Prostate gland (tissue), 2 donors: ENCODE measurements around the gene STK11. TPM values are rescaled to one million over a fixed set of nuclear protein-coding genes. Genes with fewer than 3 reads are reported as not detected.

Experiments used
- DNase-seq: peaks from one replicate; pipeline ENCODE4 v3.0.0-alpha.2; 2019; ENCODE audit warnings: low spot score
- H3K27ac ChIP-seq, 2 donors: fragments of 200-600 bp; sonication (generic); 2 replicates each; pipeline ENCODE4 v1.5.1; 2017 to 2019
- H3K27me3 ChIP-seq: fragments of 200-600 bp; sonication (generic); replicated peaks from 2 replicates; pipeline ENCODE4 v1.5.1; 2019; ENCODE audit not compliant: insufficient read depth
- H3K36me3 ChIP-seq, 2 donors: fragments of 200-600 bp; sonication (generic); 1 replicate in 1 of 2; 2 replicates in 1 of 2; pipeline versions ENCODE4 v1.5.1 to v1.8.1; 2017 to 2019
- H3K4me1 ChIP-seq: fragments of 200-600 bp; sonication (generic); replicated peaks from 2 replicates; pipeline ENCODE4 v1.5.1; 2019
- H3K4me3 ChIP-seq, 2 donors: fragments of 200-600 bp; sonication (generic); 2 replicates each; pipeline ENCODE4 v1.5.1; 2017 to 2019
- H3K9me3 ChIP-seq: fragments of 200-600 bp; sonication (generic); 2 replicates; pipeline ENCODE4 v1.5.1; 2017
- POLR2A ChIP-seq: fragments of 450-650 bp; IDR thresholded peaks from one replicate; pipeline ENCODE4 v1.6.1; 2016; ENCODE audit warnings: antibody characterized with exemption, mild to moderate bottlenecking
- POLR2AphosphoS5 ChIP-seq: sonication (generic); formaldehyde crosslinking; IDR thresholded peaks from one replicate; pipeline ENCODE4 v1.6.1; 2017; ENCODE audit warnings: antibody characterized with exemption
- WGBS: methylation state at CpG from one replicate; pipeline ENCODE4 v1.1.5; 2018; 5-methylcytosine and 5-hydroxymethylcytosine counted together
- intact Hi-C: fragments of 100-400 bp; cut with DNase I; formaldehyde crosslinking; loops from one replicate; pipeline ENCODE4 v1.14.2; 2022
- total RNA-seq, 2 donors: library from RNA; depleted of rRNA; stranded (reverse); fragments of >200 nt; gene quantifications; one replicate each; pipeline ENCODE4 v1.1.0, GENCODE V29; 2016
- TF ChIP-seq, protein P1 (sequence below), 4 experiments: fragments of 200-600 bp in 2 of 4; fragments of 450-650 bp in 2 of 4; sonication (generic) in 2 of 4; IDR thresholded peaks; 1 replicate in 3 of 4; 2 replicates in 1 of 4; pipeline ENCODE4 v1.5.1; 2016 to 2019; ENCODE audit warnings: antibody characterized with exemption in 4 of 4, mild to moderate bottlenecking in 2 of 4, moderate library complexity in 2 of 4

The STK11 gene
- total RNA-seq, 2 donors from 2014 or later: 75.1 to 157 TPM

DNA sequence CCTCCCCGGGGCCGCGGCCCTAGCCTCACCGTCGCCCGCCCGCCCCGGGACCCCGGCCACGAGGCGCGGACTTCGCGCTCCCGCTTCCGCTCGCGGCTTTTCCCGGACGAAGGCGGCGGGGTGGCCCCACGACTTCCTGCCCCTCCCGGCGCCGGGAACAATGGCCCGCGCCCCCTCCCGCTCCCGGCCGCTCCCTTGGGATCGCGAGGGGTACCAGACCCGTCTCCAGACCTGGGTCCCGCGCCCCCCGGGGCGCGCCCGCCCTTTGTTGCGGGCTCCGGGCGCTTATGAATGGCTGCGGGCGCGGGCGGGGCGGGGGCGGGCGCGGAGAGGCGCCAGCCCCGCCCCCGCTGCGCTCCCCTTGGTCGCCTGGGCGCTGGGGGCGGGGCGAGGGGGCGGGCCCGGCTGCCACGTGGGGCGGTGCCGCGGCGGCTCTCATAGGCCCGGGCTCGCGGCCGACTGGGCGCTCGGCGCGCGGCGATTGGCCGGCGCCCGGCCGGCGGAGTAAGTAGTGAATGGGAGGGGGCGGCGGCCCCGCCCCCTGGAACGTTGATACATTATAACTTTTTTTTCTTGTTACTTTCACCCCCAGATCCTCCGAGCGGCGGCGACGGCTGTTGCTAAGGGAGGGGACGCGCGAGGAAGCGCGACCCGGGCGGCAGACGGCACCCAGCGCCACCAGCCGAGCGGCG, 43.9 kb downstream of the STK11 start:
- peak; percentile 96 for DNase-seq
- Histone ChIP-seq H3K27me3 (no peaks in the 10 kb centered on the region), H3K9me3 (no peaks in the 10 kb centered on the region), H3K4me3 (peak overlapping the region; percentile 87 to 95), H3K4me1 (peaks cover 42% of the 10 kb centered on the region), H3K27ac (peak overlapping the region; percentile 100), H3K36me3 (peaks cover 3 to 6% of the 10 kb centered on the region in 2 donors)
- WGBS: under 1% methylated on average over 43 of the region's 102 CpGs
- TF ChIP-seq, protein P1, sequence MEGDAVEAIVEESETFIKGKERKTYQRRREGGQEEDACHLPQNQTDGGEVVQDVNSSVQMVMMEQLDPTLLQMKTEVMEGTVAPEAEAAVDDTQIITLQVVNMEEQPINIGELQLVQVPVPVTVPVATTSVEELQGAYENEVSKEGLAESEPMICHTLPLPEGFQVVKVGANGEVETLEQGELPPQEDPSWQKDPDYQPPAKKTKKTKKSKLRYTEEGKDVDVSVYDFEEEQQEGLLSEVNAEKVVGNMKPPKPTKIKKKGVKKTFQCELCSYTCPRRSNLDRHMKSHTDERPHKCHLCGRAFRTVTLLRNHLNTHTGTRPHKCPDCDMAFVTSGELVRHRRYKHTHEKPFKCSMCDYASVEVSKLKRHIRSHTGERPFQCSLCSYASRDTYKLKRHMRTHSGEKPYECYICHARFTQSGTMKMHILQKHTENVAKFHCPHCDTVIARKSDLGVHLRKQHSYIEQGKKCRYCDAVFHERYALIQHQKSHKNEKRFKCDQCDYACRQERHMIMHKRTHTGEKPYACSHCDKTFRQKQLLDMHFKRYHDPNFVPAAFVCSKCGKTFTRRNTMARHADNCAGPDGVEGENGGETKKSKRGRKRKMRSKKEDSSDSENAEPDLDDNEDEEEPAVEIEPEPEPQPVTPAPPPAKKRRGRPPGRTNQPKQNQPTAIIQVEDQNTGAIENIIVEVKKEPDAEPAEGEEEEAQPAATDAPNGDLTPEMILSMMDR (IDR thresholded peaks at IDR 0.05): peak in 1 of 4 experiments; percentile 26
- TF ChIP-seq POLR2AphosphoS5 (peak; percentile 85), POLR2A (peak; percentile 92)
- intact Hi-C loops: loop anchor here (10.0 kb wide), 1 partner anchor 215 kb away; no protein-coding TSS in a partner anchor

DNA sequence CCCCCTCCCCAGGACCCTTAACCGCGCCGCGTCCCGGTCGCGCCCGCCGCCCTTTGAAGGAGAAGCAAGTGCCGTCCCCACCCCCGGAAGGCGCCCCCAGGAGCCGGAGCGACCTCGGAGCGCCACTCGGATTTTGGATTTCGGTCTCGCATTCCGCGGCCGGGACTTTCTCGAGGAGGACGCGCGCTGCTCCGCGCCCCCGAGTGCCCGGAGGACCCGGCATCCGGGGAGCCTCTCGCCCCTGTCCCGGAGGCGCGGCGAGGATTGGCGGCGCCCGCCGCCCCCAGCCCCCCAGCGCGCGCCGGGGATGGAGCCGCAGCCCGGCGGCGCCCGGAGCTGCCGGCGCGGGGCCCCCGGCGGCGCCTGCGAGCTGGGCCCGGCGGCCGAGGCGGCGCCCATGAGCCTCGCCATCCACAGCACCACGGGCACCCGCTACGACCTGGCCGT, 44.4 kb downstream of the STK11 start:
- H3K36me3 ChIP-seq: peaks cover 6 to 11% of the 10 kb centered on the region in 2 donors
- intact Hi-C loops: loop anchor here (10.0 kb wide), 1 partner anchor 215 kb away; no protein-coding TSS in a partner anchor
- H3K4me1 ChIP-seq: peaks cover 43% of the 10 kb centered on the region
- no peak for TF ChIP-seq POLR2AphosphoS5
- no peak for TF ChIP-seq POLR2A
- TF ChIP-seq, protein P1 (IDR thresholded peaks at IDR 0.05): peak in 2 of 4 experiments; percentile 19 to 20
- H3K9me3 ChIP-seq: no peaks in the 10 kb centered on the region
- WGBS: under 1% methylated on average over 34 of the region's 67 CpGs
- H3K4me3 ChIP-seq: peak overlapping the region; percentile 87 to 95
- no peak for DNase-seq
- peak overlapping the region; percentile 97 to 100 for H3K27ac ChIP-seq
- H3K27me3 ChIP-seq: no peaks in the 10 kb centered on the region

DNA sequence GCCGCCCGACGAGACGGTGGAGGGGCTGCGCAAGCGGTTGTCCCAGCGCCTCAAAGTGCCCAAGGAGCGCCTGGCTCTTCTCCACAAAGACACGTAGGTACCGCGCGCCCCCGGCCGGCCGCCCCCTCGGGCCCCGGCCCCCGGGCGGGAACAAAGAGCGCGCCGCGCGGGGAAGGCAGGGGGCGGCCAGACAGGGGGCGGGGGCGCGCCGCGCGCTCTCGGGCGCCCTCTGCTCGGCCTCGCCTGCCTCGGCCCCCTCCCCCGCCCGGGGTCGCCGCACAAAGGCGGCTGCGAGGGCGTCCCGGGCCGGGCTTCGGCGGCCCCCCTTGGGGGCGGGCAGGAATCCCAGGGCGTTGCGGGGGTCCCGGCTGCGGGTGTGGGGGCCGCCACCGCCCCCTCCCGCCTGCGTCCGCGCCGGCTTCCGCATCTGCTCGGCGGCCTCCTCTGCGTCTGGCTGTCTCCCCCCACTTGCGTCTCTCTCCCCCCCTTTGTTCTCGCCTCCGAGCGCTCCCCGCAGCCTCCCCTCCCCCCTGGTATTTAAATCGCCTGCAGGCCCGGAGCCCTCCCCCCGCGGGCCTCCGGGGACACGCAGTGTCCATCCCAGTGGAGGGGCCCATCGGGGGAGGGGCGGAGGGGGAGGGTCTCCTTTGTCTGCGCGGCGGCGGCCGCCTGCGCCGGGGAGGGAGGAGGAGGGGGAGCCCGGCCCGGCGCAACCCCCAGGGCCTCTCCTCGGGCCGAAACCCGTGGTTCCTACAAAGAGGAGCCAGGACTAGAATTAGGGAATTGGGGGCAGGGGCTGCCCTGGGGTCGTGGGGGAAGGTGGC, 45.1 kb downstream of the STK11 start:
- Histone ChIP-seq H3K9me3 (no peaks in the 10 kb centered on the region), H3K27ac (peak overlapping the region; percentile 97 to 100), H3K4me3 (peak overlapping the region; percentile 87 to 95), H3K36me3 (peaks cover 11 to 18% of the 10 kb centered on the region in 2 donors), H3K4me1 (peaks cover 40% of the 10 kb centered on the region), H3K27me3 (no peaks in the 10 kb centered on the region)
- DNase-seq: peak; percentile 59
- no peak for TF ChIP-seq POLR2AphosphoS5
- TF ChIP-seq, protein P1 (IDR thresholded peaks at IDR 0.05): no peak
- no peak for TF ChIP-seq POLR2A
- intact Hi-C loops: no loop called here
- WGBS: under 1% methylated on average over 52 of the region's 90 CpGs

DNA sequence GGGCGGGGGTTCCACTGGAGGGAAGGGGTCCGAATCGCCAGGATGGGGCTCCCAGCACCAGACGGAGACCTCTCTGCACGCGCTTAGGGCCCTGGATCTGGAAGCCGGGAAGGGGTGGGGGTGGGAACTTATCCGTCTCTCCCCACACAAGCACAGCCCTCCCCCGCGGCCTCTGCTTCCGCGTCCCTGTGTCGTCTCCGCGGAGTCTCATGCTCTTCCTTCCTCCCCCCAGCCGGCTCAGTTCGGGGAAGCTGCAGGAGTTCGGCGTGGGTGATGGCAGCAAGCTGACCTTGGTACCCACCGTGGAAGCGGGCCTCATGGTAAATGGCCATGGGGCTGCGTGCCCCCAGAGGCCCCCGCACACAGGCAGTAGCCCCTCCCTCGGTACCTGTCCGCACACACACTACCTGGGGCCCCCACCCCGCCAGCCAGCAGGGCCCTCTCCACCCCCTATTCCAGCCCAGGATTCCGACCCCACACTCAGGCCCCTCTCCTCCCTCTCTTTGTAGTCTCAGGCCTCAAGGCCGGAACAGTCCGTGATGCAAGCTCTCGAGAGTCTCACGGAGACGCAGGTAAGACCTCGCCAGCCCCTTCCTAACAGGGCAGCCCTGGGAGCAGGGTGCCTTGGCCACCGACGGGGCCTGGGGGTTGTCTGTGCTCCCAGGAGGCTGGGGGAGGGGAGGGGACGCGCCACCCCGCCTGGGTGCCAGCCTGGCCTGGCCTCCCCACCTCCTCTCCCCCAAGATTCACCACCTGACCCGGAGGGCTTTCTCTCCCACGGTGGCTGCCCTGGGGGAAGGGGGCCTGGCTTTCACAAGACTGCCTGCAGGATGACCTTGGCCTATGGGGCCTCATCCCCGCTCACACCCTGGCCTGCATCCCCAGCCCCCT, 46.0 kb downstream of the STK11 start:
- intact Hi-C loops: no loop called here
- H3K4me3 ChIP-seq: peak overlapping the region; percentile 87 to 95
- peaks cover 16 to 25% of the 10 kb centered on the region in 2 donors for H3K36me3 ChIP-seq
- peak overlapping the region; percentile 97 to 100 for H3K27ac ChIP-seq
- no peaks in the 10 kb centered on the region for H3K9me3 ChIP-seq
- no peaks in the 10 kb centered on the region for H3K27me3 ChIP-seq
- 3% methylated on average over 32 of the region's 41 CpGs for WGBS
- DNase-seq: peak; percentile 72
- TF ChIP-seq POLR2AphosphoS5: peak; percentile 32
- TF ChIP-seq, protein P1 (IDR thresholded peaks at IDR 0.05): no peak
- H3K4me1 ChIP-seq: peaks cover 31% of the 10 kb centered on the region
